Stomach (tissue), 9 donors: ENCODE data around the gene IFNAR1. TPM values are rescaled to one million over a fixed set of nuclear protein-coding genes. Genes with fewer than 3 reads are reported as not detected.

Source experiments
- DNase-seq, 2 donors: peaks; one replicate each; pipeline versions ENCODE4 v3.0.0 to v3.0.0-alpha.2; 2013 to 2019
- H3K27ac ChIP-seq, 5 donors: fragments of 200-600 bp in 4 of 5; sonication (generic) in 4 of 5; one replicate each; pipeline ENCODE4 v1.5.1; 2013 to 2019; ENCODE audit warnings: mild to moderate bottlenecking in 1 of 5, moderate library complexity in 1 of 5
- H3K27me3 ChIP-seq, 3 donors: fragments of 200-600 bp; sonication (generic); one replicate each; pipeline ENCODE4 v1.5.1; 2017 to 2019; ENCODE audit warnings: mixed run types in 1 of 3
- H3K36me3 ChIP-seq, 4 donors: fragments of 200-600 bp; sonication (generic); 1 replicate in 3 of 4; 2 replicates in 1 of 4; pipeline ENCODE4 v1.5.1; 2016 to 2019
- H3K4me1 ChIP-seq, 4 donors: fragments of 200-600 bp; sonication (generic); one replicate each; pipeline ENCODE4 v1.5.1; 2016 to 2019
- H3K4me3 ChIP-seq, 4 donors: fragments of 200-600 bp; sonication (generic) in 3 of 4; one replicate each; pipeline ENCODE4 v1.5.1; 2016 to 2019; ENCODE audit warnings: mild to moderate bottlenecking in 1 of 4
- H3K9me3 ChIP-seq, 4 donors: fragments of 200-600 bp; sonication (generic); one replicate each; pipeline ENCODE4 v1.5.1; 2016 to 2019
- CTCF ChIP-seq, 7 experiments: fragments of 450-650 bp in 4 of 7; fragments of 200-600 bp in 3 of 7; sonication (generic) in 3 of 7; IDR thresholded peaks; one replicate each; pipeline ENCODE4 v1.5.1; 2016 to 2019; ENCODE audit warnings: antibody characterized with exemption in 7 of 7, control low read depth in 2 of 7, mild to moderate bottlenecking in 1 of 7
- EP300 ChIP-seq: sonication (generic); formaldehyde crosslinking; IDR thresholded peaks from one replicate; pipeline ENCODE4 v1.6.1; 2017; ENCODE audit warnings: antibody characterized with exemption
- POLR2A ChIP-seq, 4 donors: fragments of 450-650 bp; IDR thresholded peaks; one replicate each; pipeline ENCODE4 v1.6.1; 2016; ENCODE audit warnings: antibody characterized with exemption in 4 of 4, control low read depth in 2 of 4, mild to moderate bottlenecking in 1 of 4, moderate library complexity in 1 of 4
- POLR2AphosphoS5 ChIP-seq, 3 donors: sonication (generic); formaldehyde crosslinking; IDR thresholded peaks; one replicate each; pipeline ENCODE4 v1.6.1; 2016; ENCODE audit warnings: antibody characterized with exemption in 3 of 3
- WGBS, 5 donors: extraction: QIAGEN DNeasy Blood & Tissue Kit in 3 of 5; methylation state at CpG; one replicate each; pipeline versions ENCODE4 v1.1.5 to v1.1.7; 2013 to 2018; 5-methylcytosine and 5-hydroxymethylcytosine counted together
- intact Hi-C: fragments of 100-400 bp; cut with DNase I; formaldehyde crosslinking; loops from one replicate; pipeline ENCODE4 v1.15.1; 2023; ENCODE audit warnings: low total_unique reads
- polyA plus RNA-seq, 3 donors: library from polyadenylated mRNA; stranded (reverse); fragments of 200-250 nt; gene quantifications; one replicate each; pipeline ENCODE4 v1.2.3, GENCODE V29; 2013
- total RNA-seq, 5 donors: library from RNA; depleted of rRNA; stranded (reverse); fragments of >200 nt; gene quantifications; one replicate each; pipeline versions ENCODE4 v1.1.0 to v1.2.3, GENCODE V29; 2014 to 2016
- donor health status: healthy with polysubstance abuse.
- donor health status: Bipolar disorder and iron deficiency.
- donor health status: healthy.

The IFNAR1 gene
- total and polyA plus RNA-seq, 8 donors: 2.6 to 34.5 (median 11.2) TPM

- peaks cover 18 to 48% (median 34%) of the 10 kb centered on the region in 4 donors for H3K4me1 ChIP-seq
- no peaks in the 10 kb centered on the region for H3K27me3 ChIP-seq
- no peak for TF ChIP-seq POLR2A (IDR thresholded peaks at IDR 0.05)
- TF ChIP-seq CTCF (IDR thresholded peaks at IDR 0.05): no peak
- no peak for TF ChIP-seq EP300
- no peak for TF ChIP-seq POLR2AphosphoS5 (IDR thresholded peaks at IDR 0.05)
- peaks cover 0 to 5% (median 0%) of the 10 kb centered on the region in 4 donors for H3K9me3 ChIP-seq
- no peak overlapping the region for H3K4me3 ChIP-seq
- WGBS, 5 donors: 75 to 87% (median 80%) methylated on average over 3 of the region's 3 CpGs
- intact Hi-C loops: no loop called here
- DNase-seq: no peak
- H3K27ac ChIP-seq: no peak overlapping the region
- peaks cover 3 to 16% (median 9%) of the 10 kb centered on the region in 4 donors for H3K36me3 ChIP-seq
Observed at GRCh38 chr21:33327326-33327725, 2.6 kb downstream of the IFNAR1 start.

GRCh38 chr21:33327792-33328433 is 3.1 kb downstream of the IFNAR1 start:
- WGBS, 5 donors: 81 to 93% (median 88%) methylated on average over 7 of the region's 7 CpGs
- H3K36me3 ChIP-seq: peaks cover 3 to 16% (median 9%) of the 10 kb centered on the region in 4 donors
- no peak overlapping the region for H3K4me3 ChIP-seq
- H3K27ac ChIP-seq: no peak overlapping the region
- H3K9me3 ChIP-seq: peaks cover 0 to 11% (median under 1%) of the 10 kb centered on the region in 4 donors
- DNase-seq: no peak
- H3K27me3 ChIP-seq: no peaks in the 10 kb centered on the region
- intact Hi-C loops: no loop called here
- H3K4me1 ChIP-seq: peaks cover 18 to 48% (median 34%) of the 10 kb centered on the region in 4 donors
- TF ChIP-seq EP300 (no peak), POLR2A (IDR thresholded peaks at IDR 0.05) (no peak), CTCF (IDR thresholded peaks at IDR 0.05) (no peak), POLR2AphosphoS5 (IDR thresholded peaks at IDR 0.05) (no peak)

- peaks cover 5 to 28% (median 14%) of the 10 kb centered on the region in 4 donors for H3K36me3 ChIP-seq
- H3K27me3 ChIP-seq: no peaks in the 10 kb centered on the region
- H3K9me3 ChIP-seq: peaks cover 0 to 15% (median 3%) of the 10 kb centered on the region in 4 donors
- H3K27ac ChIP-seq: no peak overlapping the region
- peaks cover 17 to 41% (median 33%) of the 10 kb centered on the region in 4 donors for H3K4me1 ChIP-seq
- intact Hi-C loops: no loop called here
- H3K4me3 ChIP-seq: no peak overlapping the region
- WGBS, 5 donors: 88 to 96% (median 91%) methylated on average over 3 of the region's 3 CpGs
- no peak for TF ChIP-seq EP300
- no peak for TF ChIP-seq POLR2AphosphoS5 (IDR thresholded peaks at IDR 0.05)
- TF ChIP-seq CTCF (IDR thresholded peaks at IDR 0.05): no peak
- TF ChIP-seq POLR2A (IDR thresholded peaks at IDR 0.05): no peak
- DNase-seq: no peak
Observed at GRCh38 chr21:33330726-33331125, 6.0 kb downstream of the IFNAR1 start.

GRCh38 chr21:33332143-33332542 is 7.4 kb downstream of the IFNAR1 start:
- Histone ChIP-seq H3K4me3 (no peak overlapping the region), H3K27ac (no peak overlapping the region), H3K4me1 (peaks cover 3 to 27% (median 20%) of the 10 kb centered on the region in 4 donors), H3K36me3 (peaks cover 5 to 37% (median 23%) of the 10 kb centered on the region in 4 donors), H3K9me3 (peaks cover 0 to 15% (median 3%) of the 10 kb centered on the region in 4 donors), H3K27me3 (no peaks in the 10 kb centered on the region)
- no peak for TF ChIP-seq EP300
- DNase-seq: no peak
- 85 to 100% (median 89%) methylated on average over 1 of the region's 1 CpG for WGBS, 5 donors
- intact Hi-C loops: no loop called here

DNA sequence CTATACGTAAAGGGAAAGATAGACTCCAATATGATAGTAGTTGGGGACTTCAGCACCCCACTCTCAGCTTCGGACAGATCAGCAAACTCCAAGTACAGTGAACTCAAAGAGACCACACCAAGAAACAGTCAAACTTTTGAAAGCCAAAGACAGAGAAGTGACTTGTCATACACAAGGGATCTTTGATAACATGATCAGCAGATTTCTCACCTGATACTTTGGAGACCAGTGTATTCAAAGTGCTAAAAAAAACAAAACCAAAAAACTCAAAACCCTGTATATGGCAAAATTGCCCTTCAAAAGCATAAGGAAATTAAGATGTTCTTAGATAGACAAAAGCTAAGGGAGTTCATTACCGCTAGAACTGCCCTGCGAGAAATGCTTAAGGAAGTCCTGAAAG is 9.4 kb downstream of the IFNAR1 start:
- no peak for DNase-seq
- Histone ChIP-seq H3K9me3 (peaks cover 0 to 15% (median 3%) of the 10 kb centered on the region in 4 donors), H3K4me3 (no peak overlapping the region), H3K4me1 (peaks cover 0 to 18% (median 5%) of the 10 kb centered on the region in 4 donors), H3K27ac (no peak overlapping the region), H3K36me3 (peaks cover 5 to 46% (median 35%) of the 10 kb centered on the region in 4 donors), H3K27me3 (no peaks in the 10 kb centered on the region)
- no peak for TF ChIP-seq CTCF (IDR thresholded peaks at IDR 0.05)
- no peak for TF ChIP-seq EP300
- TF ChIP-seq POLR2AphosphoS5 (IDR thresholded peaks at IDR 0.05): no peak
- TF ChIP-seq POLR2A (IDR thresholded peaks at IDR 0.05): no peak
- 72 to 87% (median 73%) methylated on average over 4 of the region's 4 CpGs for WGBS, 5 donors
- intact Hi-C loops: no loop called here
